Measurements from ENCODE around the gene EEF2.
A peak's percentile ranks its signal among the peaks of the same experiment; 100 is the strongest.

The EEF2 gene

GRCh38 chr19:3984908-3985642, at the start of gene EEF2:
TSS of gene EEF2 (minus strand) at chr19:3985463. CDS start at chr19:3985380, 83 bp downstream.
- peak; percentile 98 for DNase-seq (ENCODE audit: low spot score)

- no peak for DNase-seq (ENCODE audit: low spot score)
Observed at GRCh38 chr19:4034048-4035017, 49.1 kb upstream of the EEF2 start.

GRCh38 chr19:4033028-4033956, 48.0 kb upstream of the EEF2 start:
- no peak for DNase-seq (ENCODE audit: low spot score)

- no peak for DNase-seq (ENCODE audit: low spot score)
Observed at GRCh38 chr19:4032436-4032835, 47.2 kb upstream of the EEF2 start.

- DNase-seq (ENCODE audit: low spot score), result no peak
Observed at GRCh38 chr19:4031420-4031819, 46.2 kb upstream of the EEF2 start.

GRCh38 chr19:4030981-4031380, 45.7 kb upstream of the EEF2 start:
- DNase-seq (ENCODE audit: low spot score), result no peak

GRCh38 chr19:4030552-4030951, 45.3 kb upstream of the EEF2 start:
- DNase-seq (ENCODE audit: low spot score), result no peak

GRCh38 chr19:4029247-4029614, 44.0 kb upstream of the EEF2 start:
- no peak for DNase-seq (ENCODE audit: low spot score)

- no peak for DNase-seq (ENCODE audit: low spot score)
Observed at GRCh38 chr19:4028334-4029246, 43.3 kb upstream of the EEF2 start.

- DNase-seq (ENCODE audit: low spot score), result no peak
Observed at GRCh38 chr19:4027146-4027545, 41.9 kb upstream of the EEF2 start.

GRCh38 chr19:4025317-4025716, 40.1 kb upstream of the EEF2 start:
- DNase-seq (ENCODE audit: low spot score), result no peak

- DNase-seq (ENCODE audit: low spot score), result no peak
Observed at GRCh38 chr19:4023600-4024398, 38.5 kb upstream of the EEF2 start.

GRCh38 chr19:4019578-4019977, 34.3 kb upstream of the EEF2 start:
- DNase-seq (ENCODE audit: low spot score), result no peak

- no peak for DNase-seq (ENCODE audit: low spot score)
Observed at GRCh38 chr19:4018775-4019504, 33.7 kb upstream of the EEF2 start.

- DNase-seq (ENCODE audit: low spot score), result no peak
Observed at GRCh38 chr19:4018140-4018613, 32.9 kb upstream of the EEF2 start.

- DNase-seq (ENCODE audit: low spot score), result no peak
Observed at GRCh38 chr19:4016903-4017638, 31.8 kb upstream of the EEF2 start.

- no peak for DNase-seq (ENCODE audit: low spot score)
Observed at GRCh38 chr19:4016486-4016885, 31.2 kb upstream of the EEF2 start.

- DNase-seq (ENCODE audit: low spot score), result peak; percentile 15
Observed at GRCh38 chr19:4015705-4016402, 30.6 kb upstream of the EEF2 start.

Measured in D341Med (cell line).